Stimulated activated CD4-positive, alpha-beta T cell treated with anti-CD3 and anti-CD28 coated beads, Interleukin-15, amount 100 ng/mL, for 48 hours (primary cell): ENCODE data around the gene CLEC7A.
A peak's percentile ranks its signal among the peaks of the same experiment; 100 is the strongest.

Source experiments
- DNase-seq, 2 donors: peaks; one replicate each; pipeline ENCODE4 v3.0.0-alpha.2; 2020; ENCODE audit warnings: low read depth in 2 of 2

CLEC7A gene

GRCh38 chr12:10130042-10130441, at the start of gene CLEC7A:
TSS of gene CLEC7A (minus strand) at chr12:10130199. CDS start at chr12:10130082, 117 bp downstream.
- no peak for DNase-seq

GRCh38 chr12:10179776-10180181, 49.8 kb upstream of the CLEC7A start:
- DNase-seq = no peak

- no peak for DNase-seq
Measured at GRCh38 chr12:10178821-10179220, 48.8 kb upstream of the CLEC7A start, which contains the start of gene TMEM52B. TSS of gene TMEM52B (plus strand) at chr12:10179032. CDS start at chr12:10179575, 543 bp downstream.

GRCh38 chr12:10175846-10176636, 46.0 kb upstream of the CLEC7A start:
- DNase-seq = no peak

- no peak for DNase-seq
Measured at GRCh38 chr12:10174986-10175614, 45.1 kb upstream of the CLEC7A start.

GRCh38 chr12:10171973-10172728, 42.2 kb upstream of the CLEC7A start, which contains the start of gene OLR1:
TSS of gene OLR1 (minus strand) at chr12:10172132. CDS start at chr12:10172077, 55 bp downstream.
- no peak for DNase-seq

GRCh38 chr12:10170216-10170615, 40.2 kb upstream of the CLEC7A start:
- DNase-seq = no peak

- no peak for DNase-seq
Measured at GRCh38 chr12:10169104-10169503, 39.1 kb upstream of the CLEC7A start.

GRCh38 chr12:10167599-10167998, 37.6 kb upstream of the CLEC7A start:
- DNase-seq = no peak

- DNase-seq = no peak
Measured at GRCh38 chr12:10165421-10165820, 35.4 kb upstream of the CLEC7A start.

- DNase-seq = no peak
Measured at GRCh38 chr12:10163084-10163483, 33.1 kb upstream of the CLEC7A start.

- DNase-seq = no peak
Measured at GRCh38 chr12:10160617-10161385, 30.8 kb upstream of the CLEC7A start.

GRCh38 chr12:10159280-10159679, 29.3 kb upstream of the CLEC7A start:
- DNase-seq = no peak

- DNase-seq = no peak
Measured at GRCh38 chr12:10158406-10158805, 28.4 kb upstream of the CLEC7A start.

- DNase-seq = no peak
Measured at GRCh38 chr12:10155966-10156365, 26.0 kb upstream of the CLEC7A start.

GRCh38 chr12:10154145-10154496, 24.1 kb upstream of the CLEC7A start:
- no peak for DNase-seq

GRCh38 chr12:10153271-10154144, 23.5 kb upstream of the CLEC7A start:
- peak; percentile 25 to 32 for DNase-seq

GRCh38 chr12:10151621-10152020, 21.6 kb upstream of the CLEC7A start:
- no peak for DNase-seq

GRCh38 chr12:10147714-10148403, 17.9 kb upstream of the CLEC7A start:
- no peak for DNase-seq

- no peak for DNase-seq
Measured at GRCh38 chr12:10142976-10143589, 13.1 kb upstream of the CLEC7A start.
